Neuronal stem cell (in vitro differentiated cells): ENCODE data around the gene RPS6KA2.
A peak's percentile ranks its signal among the peaks of the same experiment; 100 is the strongest.

ENCODE experiments used
- DNase-seq: peaks from one replicate; pipeline ENCODE4 v3.0.0-alpha.2; 2013; ENCODE audit warnings: low spot score
- H2AFZ ChIP-seq: one replicate; pipeline ENCODE4 v1.6.1; 2013; ENCODE audit warnings: mild to moderate bottlenecking, low read length, inconsistent platforms
- H2AK5ac ChIP-seq: 2 replicates; pipeline ENCODE4 v1.6.1; 2013; ENCODE audit warnings: low read depth, mild to moderate bottlenecking, inconsistent platforms, low read length, moderate library complexity, mixed read lengths
- H2BK120ac ChIP-seq: 2 replicates; pipeline ENCODE4 v1.6.1; 2013; ENCODE audit warnings: low read depth, mild to moderate bottlenecking, inconsistent platforms, low read length, moderate library complexity, mixed read lengths
- H2BK12ac ChIP-seq: one replicate; pipeline ENCODE4 v1.6.1; 2013; ENCODE audit warnings: low read length, inconsistent platforms
- H2BK15ac ChIP-seq: 2 replicates; pipeline ENCODE4 v1.6.1; 2013; ENCODE audit warnings: mild to moderate bottlenecking, low read length, inconsistent platforms, mixed read lengths
- H2BK5ac ChIP-seq: one replicate; pipeline ENCODE4 v1.6.1; 2013; ENCODE audit warnings: inconsistent platforms, mild to moderate bottlenecking, low read length, moderate library complexity
- H3K14ac ChIP-seq: one replicate; pipeline ENCODE4 v1.6.1; 2013; ENCODE audit warnings: low read length, inconsistent platforms
- H3K18ac ChIP-seq: 2 replicates; pipeline ENCODE4 v1.6.1; 2013; ENCODE audit warnings: low read length, inconsistent platforms
- H3K23ac ChIP-seq: 2 replicates; pipeline ENCODE4 v1.6.1; 2013; ENCODE audit warnings: low read depth, mild to moderate bottlenecking, mixed read lengths, low read length, inconsistent platforms; ENCODE audit not compliant: poor library complexity
- H3K27ac ChIP-seq: replicated peaks from 3 replicates; pipeline ENCODE4 v1.5.1; 2013; ENCODE audit warnings: low read length, inconsistent platforms
- H3K27me3 ChIP-seq, 3 experiments: 2 replicates each; pipeline ENCODE4 v1.6.1; 2013; ENCODE audit warnings: low read length in 3 of 3, mild to moderate bottlenecking in 2 of 3, inconsistent platforms in 1 of 3, low read depth in 1 of 3, mixed read lengths in 1 of 3, moderate library complexity in 1 of 3; ENCODE audit not compliant: control insufficient read depth in 3 of 3, insufficient read depth in 3 of 3
- H3K36me3 ChIP-seq, 2 donors: replicated peaks in 1 of 2; 2 replicates each; pipeline ENCODE4 v1.6.1; 2013; ENCODE audit warnings: low read length in 2 of 2; ENCODE audit not compliant: control insufficient read depth in 2 of 2, insufficient read depth in 2 of 2
- H3K4ac ChIP-seq: 2 replicates; pipeline ENCODE4 v1.6.1; 2013; ENCODE audit warnings: inconsistent platforms, mild to moderate bottlenecking, low read length, moderate library complexity
- H3K4me1 ChIP-seq, 2 donors: 1 replicate in 1 of 2; 2 replicates in 1 of 2; pipeline ENCODE4 v1.6.1; 2013; ENCODE audit warnings: low read length in 2 of 2, low read depth in 1 of 2; ENCODE audit not compliant: control insufficient read depth in 2 of 2, insufficient read depth in 1 of 2
- H3K4me2 ChIP-seq: one replicate; pipeline ENCODE4 v1.6.1; 2013; ENCODE audit warnings: mild to moderate bottlenecking, low read length, inconsistent platforms; ENCODE audit not compliant: insufficient read depth, poor library complexity, severe bottlenecking
- H3K4me3 ChIP-seq, 2 donors: 2 replicates each; pipeline ENCODE4 v1.5.1; 2013; ENCODE audit warnings: low read length in 2 of 2, mild to moderate bottlenecking in 2 of 2, inconsistent platforms in 1 of 2, moderate library complexity in 1 of 2
- H3K79me1 ChIP-seq: one replicate; pipeline ENCODE4 v1.6.1; 2013; ENCODE audit warnings: low read depth, mild to moderate bottlenecking, inconsistent platforms, low read length, moderate library complexity
- H3K9ac ChIP-seq: one replicate; pipeline ENCODE4 v1.6.1; 2013; ENCODE audit warnings: mild to moderate bottlenecking, low read depth, low read length, inconsistent platforms; ENCODE audit not compliant: poor library complexity
- H3K9me3 ChIP-seq, 2 donors: replicated peaks in 1 of 2; 2 replicates each; pipeline versions ENCODE3 to v1.6.1; 2013; ENCODE audit warnings: low read length in 2 of 2, mild to moderate bottlenecking in 2 of 2, inconsistent platforms in 1 of 2, low read depth in 1 of 2, mixed read lengths in 1 of 2, moderate library complexity in 1 of 2; ENCODE audit not compliant: control insufficient read depth in 2 of 2, insufficient read depth in 1 of 2
- H4K8ac ChIP-seq: one replicate; pipeline ENCODE4 v1.6.1; 2013; ENCODE audit warnings: low read depth, mild to moderate bottlenecking, inconsistent platforms, low read length, moderate library complexity
- H4K91ac ChIP-seq: one replicate; pipeline ENCODE4 v1.6.1; 2013; ENCODE audit warnings: low read length, low read depth, mild to moderate bottlenecking, inconsistent platforms; ENCODE audit not compliant: poor library complexity
- WGBS, 2 donors: extraction: QIAGEN DNeasy Blood & Tissue Kit; methylation state at CpG; one replicate each; pipeline ENCODE4 v1.1.7; 2013; ENCODE audit warnings: missing lambda C conversion rate in 2 of 2, mixed read lengths in 1 of 2; ENCODE audit not compliant: insufficient read length in 2 of 2, insufficient replicate concordance in 1 of 2; ENCODE audit errors: extremely low coverage in 2 of 2; 5-methylcytosine and 5-hydroxymethylcytosine counted together

The RPS6KA2 gene

DNA sequence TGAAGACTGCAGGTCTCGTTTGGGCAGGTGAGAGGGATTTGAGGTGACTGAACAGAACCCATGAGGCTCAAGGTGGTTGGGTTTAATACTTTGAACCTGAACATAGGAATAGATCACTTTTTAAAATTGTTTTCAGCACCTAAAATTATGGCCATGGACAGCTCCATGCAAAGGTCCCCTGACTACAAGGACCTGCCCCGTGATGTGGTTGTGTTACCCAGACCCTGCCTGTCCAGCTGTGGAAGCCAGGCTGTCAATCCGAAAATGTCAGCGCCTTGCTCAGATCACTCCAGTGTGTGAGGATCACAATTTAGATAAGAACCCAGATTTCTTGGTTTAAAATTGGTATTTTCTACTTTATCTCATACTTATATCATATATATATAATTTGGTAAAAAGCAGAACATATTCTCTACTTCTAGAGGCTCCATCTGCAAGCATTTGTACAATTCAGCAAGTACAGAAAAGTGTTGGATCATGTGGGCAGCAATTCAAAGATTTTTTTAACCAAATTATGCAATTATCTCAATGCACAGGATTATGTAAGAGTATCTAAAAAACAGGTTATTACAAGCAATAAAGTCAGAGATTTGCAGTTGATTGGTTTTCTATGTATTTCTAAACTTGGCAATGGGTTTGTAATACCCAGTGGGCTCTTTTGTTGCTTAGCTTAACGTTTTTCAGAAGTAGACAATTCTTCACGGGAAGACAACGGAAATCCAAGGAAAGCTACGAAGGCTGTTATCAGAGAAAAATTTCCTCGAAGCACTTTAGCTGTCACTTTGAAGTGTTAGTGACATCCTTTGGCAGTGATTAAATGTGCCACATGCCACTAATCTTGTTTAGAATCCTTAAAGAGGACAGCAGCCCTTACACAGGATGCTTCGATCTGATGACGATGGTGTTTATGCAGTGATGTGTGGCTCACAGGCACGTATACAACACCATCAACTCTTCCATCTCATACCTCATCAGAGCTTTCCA is 24.1 kb upstream of the RPS6KA2 start:
- peaks cover 0 to 3% of the 10 kb centered on the region in 2 donors for H3K9me3 ChIP-seq
- no peak overlapping the region for H4K91ac ChIP-seq
- no peak overlapping the region for H4K8ac ChIP-seq
- H3K4ac ChIP-seq: no peak overlapping the region
- H3K23ac ChIP-seq: no peak overlapping the region
- H3K36me3 ChIP-seq: no peaks in the 10 kb centered on the region
- H2BK12ac ChIP-seq: no peak overlapping the region
- H3K9ac ChIP-seq: no peak overlapping the region
- no peak overlapping the region for H3K4me2 ChIP-seq
- no peak overlapping the region for H3K14ac ChIP-seq
- H2BK15ac ChIP-seq: no peak overlapping the region
- peaks cover 4 to 14% of the 10 kb centered on the region in 2 donors for H3K4me1 ChIP-seq
- no CpG with 5 or more reads among the region's 12 CpGs for WGBS, 2 donors
- no peak overlapping the region for H2BK5ac ChIP-seq
- H2BK120ac ChIP-seq: no peak overlapping the region
- no peak overlapping the region for H3K27ac ChIP-seq
- no peak for DNase-seq
- no peak overlapping the region for H3K18ac ChIP-seq
- peaks cover 0 to 8% (median 0%) of the 10 kb centered on the region in 3 experiments for H3K27me3 ChIP-seq
- H2AK5ac ChIP-seq: no peak overlapping the region
- peak overlapping the region; percentile 51 for H2AFZ ChIP-seq
- H3K79me1 ChIP-seq: no peaks in the 10 kb centered on the region
- no peak overlapping the region for H3K4me3 ChIP-seq

- H4K91ac ChIP-seq: no peak overlapping the region
- peaks cover 0 to 3% of the 10 kb centered on the region in 2 donors for H3K9me3 ChIP-seq
- no peak overlapping the region for H3K14ac ChIP-seq
- H2BK5ac ChIP-seq: no peak overlapping the region
- no peak overlapping the region for H3K27ac ChIP-seq
- H3K18ac ChIP-seq: no peak overlapping the region
- H2AFZ ChIP-seq: peak overlapping the region; percentile 51
- H2BK120ac ChIP-seq: no peak overlapping the region
- no peak overlapping the region for H3K4ac ChIP-seq
- H2BK12ac ChIP-seq: no peak overlapping the region
- no peaks in the 10 kb centered on the region for H3K27me3 ChIP-seq
- no peak overlapping the region for H3K4me3 ChIP-seq
- H3K79me1 ChIP-seq: no peaks in the 10 kb centered on the region
- no peaks in the 10 kb centered on the region for H3K36me3 ChIP-seq
- no peak overlapping the region for H2AK5ac ChIP-seq
- H4K8ac ChIP-seq: no peak overlapping the region
- no peak for DNase-seq
- peaks cover 3 to 12% of the 10 kb centered on the region in 2 donors for H3K4me1 ChIP-seq
- no peak overlapping the region for H3K4me2 ChIP-seq
- no peak overlapping the region for H2BK15ac ChIP-seq
- no peak overlapping the region for H3K23ac ChIP-seq
- no peak overlapping the region for H3K9ac ChIP-seq
- WGBS, 2 donors: no CpG with 5 or more reads among the region's 3 CpGs
These were observed 23.0 kb upstream of the RPS6KA2 start for GRCh38 chr6:166650047-166650446.

GRCh38 chr6:166648846-166649245 is 21.8 kb upstream of the RPS6KA2 start:
- Histone ChIP-seq H2BK12ac (no peak overlapping the region), H2BK5ac (no peak overlapping the region), H3K14ac (no peak overlapping the region), H3K18ac (no peak overlapping the region), H4K8ac (no peak overlapping the region), H2BK120ac (no peak overlapping the region), H2AK5ac (no peak overlapping the region), H3K36me3 (no peaks in the 10 kb centered on the region), H3K27ac (no peak overlapping the region), H2BK15ac (no peak overlapping the region), H3K27me3 (no peaks in the 10 kb centered on the region), H3K79me1 (no peaks in the 10 kb centered on the region), H3K4me2 (no peak overlapping the region), H3K4ac (no peak overlapping the region), H4K91ac (no peak overlapping the region), H3K9ac (no peak overlapping the region), H3K23ac (no peak overlapping the region), H3K9me3 (peaks cover 0 to 3% of the 10 kb centered on the region in 2 donors), H2AFZ (no peak overlapping the region), H3K4me1 (peaks cover 3 to 12% of the 10 kb centered on the region in 2 donors), H3K4me3 (no peak overlapping the region)
- WGBS, 2 donors: no CpG with 5 or more reads among the region's 9 CpGs
- no peak for DNase-seq

- Histone ChIP-seq H3K4me1 (peaks cover 3 to 12% of the 10 kb centered on the region in 2 donors), H3K4me3 (peak overlapping the region in 1 of 2 donors; percentile 71), H4K91ac (no peak overlapping the region), H2BK120ac (no peak overlapping the region), H3K14ac (peak overlapping the region; percentile 28), H3K79me1 (no peaks in the 10 kb centered on the region), H3K18ac (peak overlapping the region; percentile 9), H3K9ac (peak overlapping the region; percentile 54), H3K27ac (no peak overlapping the region), H3K36me3 (no peaks in the 10 kb centered on the region), H2BK5ac (no peak overlapping the region), H2BK15ac (no peak overlapping the region), H3K27me3 (no peaks in the 10 kb centered on the region), H3K9me3 (peaks cover 0 to 5% of the 10 kb centered on the region in 2 donors), H3K4me2 (no peak overlapping the region), H2BK12ac (no peak overlapping the region), H2AFZ (no peak overlapping the region), H2AK5ac (no peak overlapping the region), H3K4ac (no peak overlapping the region), H4K8ac (peak overlapping the region; percentile 17), H3K23ac (peak overlapping the region; percentile 80)
- DNase-seq: no peak
- no CpG with 5 or more reads among the region's 11 CpGs for WGBS, 2 donors
These were observed 20.8 kb upstream of the RPS6KA2 start for GRCh38 chr6:166647896-166648295.
